GM12875 (cell line): Measurements from ENCODE around the gene TMEM204.

Experiments used
- H3K4me3 ChIP-seq: one replicate; pipeline ENCODE4 v1.5.1; 2011; ENCODE audit warnings: low read depth, low read length, control low read depth
- CTCF ChIP-seq: IDR thresholded peaks from 2 replicates; pipeline ENCODE4 v1.5.1; 2011; ENCODE audit warnings: low read depth, mild to moderate bottlenecking, control low read depth, inconsistent platforms, low read length, moderate library complexity, borderline replicate concordance; ENCODE audit not compliant: insufficient read depth

The TMEM204 gene

GRCh38 chr16:1499756-1500464, 33.6 kb upstream of the TMEM204 start:
- H3K4me3 ChIP-seq = no peak overlapping the region
- TF ChIP-seq CTCF = no peak

GRCh38 chr16:1500465-1501150, 32.9 kb upstream of the TMEM204 start:
- no peak overlapping the region for H3K4me3 ChIP-seq
- no peak for TF ChIP-seq CTCF

DNA sequence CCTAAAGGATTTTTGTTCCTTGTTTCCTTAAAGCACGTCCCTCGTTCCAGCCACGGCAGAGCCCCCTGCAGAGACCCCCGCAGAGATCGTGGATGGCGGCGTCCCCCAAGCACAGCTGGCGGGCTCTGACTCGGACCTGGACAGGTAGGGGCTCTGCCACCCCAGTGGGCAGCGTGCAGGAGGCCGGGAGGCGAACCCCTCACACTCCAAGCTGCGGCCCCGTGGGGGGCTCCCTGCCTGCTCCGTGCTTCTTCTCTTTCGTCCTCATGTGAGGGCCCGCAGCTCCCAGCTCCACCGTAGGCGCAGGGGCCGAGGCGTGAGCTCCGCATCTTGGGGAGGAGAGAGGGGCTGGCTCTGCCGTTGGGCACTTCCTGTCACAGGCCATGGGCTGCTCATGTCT, 31.8 kb upstream of the TMEM204 start:
- TF ChIP-seq CTCF = no peak
- H3K4me3 ChIP-seq = no peak overlapping the region

GRCh38 chr16:1502092-1503004, 31.1 kb upstream of the TMEM204 start:
- TF ChIP-seq CTCF = no peak
- H3K4me3 ChIP-seq = no peak overlapping the region

GRCh38 chr16:1503110-1503955, 30.1 kb upstream of the TMEM204 start:
- TF ChIP-seq CTCF = no peak
- H3K4me3 ChIP-seq = no peak overlapping the region

DNA sequence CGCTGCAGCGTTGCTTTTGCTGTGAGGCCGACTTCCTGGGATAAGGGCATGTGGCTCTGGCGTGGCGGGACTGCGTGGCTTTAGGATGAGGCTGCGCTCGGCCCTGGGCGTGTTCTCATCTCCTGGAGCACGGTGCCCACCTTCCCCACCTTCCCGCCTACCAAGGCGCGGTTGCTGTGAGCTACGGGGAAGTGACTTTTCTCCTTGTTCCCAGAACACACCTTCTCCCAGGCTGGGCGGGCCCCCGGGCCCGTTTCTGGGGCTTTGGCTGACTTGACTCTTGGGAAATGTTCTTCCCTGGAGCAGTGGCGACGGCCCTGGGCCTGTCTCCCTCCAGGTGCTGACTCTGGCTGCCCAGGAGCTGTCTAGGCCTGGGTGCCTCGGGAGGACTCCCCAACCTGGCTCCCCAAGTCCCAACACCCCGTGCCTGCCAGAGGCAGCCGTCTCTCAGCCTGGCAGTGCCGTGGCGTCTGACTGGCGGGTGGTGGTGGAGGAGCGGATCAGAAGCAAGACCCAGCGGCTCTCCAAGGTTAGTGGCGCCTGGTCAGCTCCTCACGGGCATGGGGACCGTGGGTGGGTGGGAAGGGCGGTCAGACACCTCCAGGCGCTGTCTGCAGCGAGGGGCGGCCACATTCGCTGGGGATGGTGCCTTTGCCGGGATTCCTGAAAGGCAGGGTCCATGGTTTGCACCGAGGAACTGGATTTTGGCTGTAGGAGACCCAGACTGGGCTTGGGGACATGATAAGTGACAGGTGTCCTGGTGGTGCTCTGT, 28.2 kb upstream of the TMEM204 start:
- TF ChIP-seq CTCF = no peak

More for the DNA sequence above, 28.2 kb upstream of the TMEM204 start:
- no peak overlapping the region for H3K4me3 ChIP-seq
